HL-60 (cell line): ENCODE data around the gene ZNF691.
"Not testable (repeated sequence)": the region's sequence is repeated elsewhere in the genome, so short reads cannot be mapped to it uniquely, and the experiment has no call there.

Experiments
- DNase-seq, 2 experiments: peaks; one replicate each; pipeline ENCODE4 v3.0.0-alpha.2; 2010 to 2020; ENCODE audit warnings: low read depth in 1 of 2, low spot score in 1 of 2
- H3K27ac ChIP-seq: fragments of 250-450 bp; sonication (Bioruptor Pico); replicated peaks from 2 replicates; pipeline ENCODE4 v1.5.1; 2020; ENCODE audit warnings: mild to moderate bottlenecking, moderate library complexity
- H3K27me3 ChIP-seq: fragments of 250-450 bp; sonication (Bioruptor Pico); 2 replicates; pipeline ENCODE4 v1.5.1; 2021; ENCODE audit warnings: mild to moderate bottlenecking, moderate library complexity; ENCODE audit not compliant: insufficient read depth, poor library complexity, severe bottlenecking
- H3K4me3 ChIP-seq: replicated peaks from 2 replicates; pipeline ENCODE4 v1.5.1; 2011; ENCODE audit warnings: mild to moderate bottlenecking, control low read depth, low read length; ENCODE audit not compliant: insufficient read depth
- GABPA ChIP-seq: IDR thresholded peaks from 2 replicates; pipeline ENCODE4 v1.6.1; 2012; ENCODE audit warnings: low read depth
- POLR2AphosphoS5 ChIP-seq: IDR thresholded peaks from 2 replicates; pipeline ENCODE4 v1.6.1; 2012; ENCODE audit warnings: low read depth
- SPI1 ChIP-seq: IDR thresholded peaks from 2 replicates; pipeline ENCODE4 v1.6.1; 2012; ENCODE audit warnings: low read depth, mild to moderate bottlenecking, borderline replicate concordance
- TF ChIP-seq, protein P1 (sequence below): IDR thresholded peaks from one replicate; pipeline ENCODE4 v1.5.1; 2011; ENCODE audit warnings: low read length, control low read depth, inconsistent platforms; ENCODE audit not compliant: insufficient read depth
- TF ChIP-seq, protein P2 (sequence below): IDR thresholded peaks from 2 replicates; pipeline ENCODE4 v1.6.1; 2012; ENCODE audit warnings: low read depth; ENCODE audit not compliant: insufficient replicate concordance

The ZNF691 gene

GRCh38 chr1:42807056-42807668, 39.3 kb upstream of the ZNF691 start:
- Histone ChIP-seq H3K27ac (no peak overlapping the region), H3K27me3 (no peaks in the 10 kb centered on the region), H3K4me3 (no peak overlapping the region)
- TF ChIP-seq GABPA: no peak
- TF ChIP-seq, protein P1, sequence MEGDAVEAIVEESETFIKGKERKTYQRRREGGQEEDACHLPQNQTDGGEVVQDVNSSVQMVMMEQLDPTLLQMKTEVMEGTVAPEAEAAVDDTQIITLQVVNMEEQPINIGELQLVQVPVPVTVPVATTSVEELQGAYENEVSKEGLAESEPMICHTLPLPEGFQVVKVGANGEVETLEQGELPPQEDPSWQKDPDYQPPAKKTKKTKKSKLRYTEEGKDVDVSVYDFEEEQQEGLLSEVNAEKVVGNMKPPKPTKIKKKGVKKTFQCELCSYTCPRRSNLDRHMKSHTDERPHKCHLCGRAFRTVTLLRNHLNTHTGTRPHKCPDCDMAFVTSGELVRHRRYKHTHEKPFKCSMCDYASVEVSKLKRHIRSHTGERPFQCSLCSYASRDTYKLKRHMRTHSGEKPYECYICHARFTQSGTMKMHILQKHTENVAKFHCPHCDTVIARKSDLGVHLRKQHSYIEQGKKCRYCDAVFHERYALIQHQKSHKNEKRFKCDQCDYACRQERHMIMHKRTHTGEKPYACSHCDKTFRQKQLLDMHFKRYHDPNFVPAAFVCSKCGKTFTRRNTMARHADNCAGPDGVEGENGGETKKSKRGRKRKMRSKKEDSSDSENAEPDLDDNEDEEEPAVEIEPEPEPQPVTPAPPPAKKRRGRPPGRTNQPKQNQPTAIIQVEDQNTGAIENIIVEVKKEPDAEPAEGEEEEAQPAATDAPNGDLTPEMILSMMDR: no peak
- TF ChIP-seq, protein P2, sequence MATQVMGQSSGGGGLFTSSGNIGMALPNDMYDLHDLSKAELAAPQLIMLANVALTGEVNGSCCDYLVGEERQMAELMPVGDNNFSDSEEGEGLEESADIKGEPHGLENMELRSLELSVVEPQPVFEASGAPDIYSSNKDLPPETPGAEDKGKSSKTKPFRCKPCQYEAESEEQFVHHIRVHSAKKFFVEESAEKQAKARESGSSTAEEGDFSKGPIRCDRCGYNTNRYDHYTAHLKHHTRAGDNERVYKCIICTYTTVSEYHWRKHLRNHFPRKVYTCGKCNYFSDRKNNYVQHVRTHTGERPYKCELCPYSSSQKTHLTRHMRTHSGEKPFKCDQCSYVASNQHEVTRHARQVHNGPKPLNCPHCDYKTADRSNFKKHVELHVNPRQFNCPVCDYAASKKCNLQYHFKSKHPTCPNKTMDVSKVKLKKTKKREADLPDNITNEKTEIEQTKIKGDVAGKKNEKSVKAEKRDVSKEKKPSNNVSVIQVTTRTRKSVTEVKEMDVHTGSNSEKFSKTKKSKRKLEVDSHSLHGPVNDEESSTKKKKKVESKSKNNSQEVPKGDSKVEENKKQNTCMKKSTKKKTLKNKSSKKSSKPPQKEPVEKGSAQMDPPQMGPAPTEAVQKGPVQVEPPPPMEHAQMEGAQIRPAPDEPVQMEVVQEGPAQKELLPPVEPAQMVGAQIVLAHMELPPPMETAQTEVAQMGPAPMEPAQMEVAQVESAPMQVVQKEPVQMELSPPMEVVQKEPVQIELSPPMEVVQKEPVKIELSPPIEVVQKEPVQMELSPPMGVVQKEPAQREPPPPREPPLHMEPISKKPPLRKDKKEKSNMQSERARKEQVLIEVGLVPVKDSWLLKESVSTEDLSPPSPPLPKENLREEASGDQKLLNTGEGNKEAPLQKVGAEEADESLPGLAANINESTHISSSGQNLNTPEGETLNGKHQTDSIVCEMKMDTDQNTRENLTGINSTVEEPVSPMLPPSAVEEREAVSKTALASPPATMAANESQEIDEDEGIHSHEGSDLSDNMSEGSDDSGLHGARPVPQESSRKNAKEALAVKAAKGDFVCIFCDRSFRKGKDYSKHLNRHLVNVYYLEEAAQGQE: no peak
- no peak for DNase-seq

DNA sequence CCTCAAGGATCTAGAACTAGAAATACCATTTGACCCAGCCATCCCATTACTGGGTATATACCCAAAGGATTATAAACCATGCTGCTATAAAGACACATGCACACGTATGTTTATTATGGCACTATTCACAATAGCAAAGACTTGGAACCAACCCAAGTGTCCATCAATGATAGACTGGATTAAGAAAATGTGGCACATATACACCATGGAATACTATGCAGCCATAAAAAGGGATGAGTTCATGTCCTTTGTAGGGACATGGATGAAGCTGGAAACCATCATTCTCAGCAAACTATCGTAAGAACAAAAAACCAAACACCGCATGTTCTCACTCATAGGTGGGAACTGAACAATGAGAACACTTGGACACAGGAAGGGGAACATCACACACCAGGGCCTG, 31.6 kb upstream of the ZNF691 start:
- DNase-seq, H3K27ac ChIP-seq: not testable (repeated sequence)

GRCh38 chr1:42815941-42816584, 30.4 kb upstream of the ZNF691 start:
- H3K27me3 ChIP-seq: no peaks in the 10 kb centered on the region
- peak; percentile 33; the same call in 1 of the 2 replicates for TF ChIP-seq SPI1
- TF ChIP-seq POLR2AphosphoS5: no peak
- H3K4me3 ChIP-seq: peak overlapping the region; percentile 59
- peak in 1 of 2 experiments; percentile 15 for DNase-seq
- H3K27ac ChIP-seq: peak overlapping the region; percentile 98

More for the DNA sequence above, 31.6 kb upstream of the ZNF691 start:
- not testable (repeated sequence) for H3K27me3 ChIP-seq, H3K4me3 ChIP-seq

- H3K27me3 ChIP-seq: no peaks in the 10 kb centered on the region
- TF ChIP-seq, protein P1: no peak
- TF ChIP-seq SPI1 (no peak), GABPA (no peak), POLR2AphosphoS5 (peak; percentile 64)
- TF ChIP-seq, protein P2: peak; percentile 27
- H3K27ac ChIP-seq: peak within 1 kb of the TSS; percentile 98
- H3K4me3 ChIP-seq: peak within 1 kb of the TSS; percentile 59
- peak; percentile 69 to 88 for DNase-seq
Measured at GRCh38 chr1:42816585-42817439, 29.6 kb upstream of the ZNF691 start, which contains the start of the genes ERMAP and SVBP. ERMAP (plus strand) TSS chr1:42817122; CDS start chr1:42830449, 13,327 bp downstream. SVBP (minus strand) TSS chr1:42817397; CDS start chr1:42816544, 853 bp downstream.
